ENCODE results near the gene LRRC75A. TPM values are rescaled to one million over a fixed set of nuclear protein-coding genes. Genes with fewer than 3 reads are reported as not detected.
A peak's percentile ranks its signal among the peaks of the same experiment; 100 is the strongest.

The LRRC75A gene
- total and polyA plus RNA-seq, 2 of the 13 experiments (the other 11 are each of a cell fraction or from before 2014, with no cell fraction given): 0.03 TPM; not detected in 1

DNA sequence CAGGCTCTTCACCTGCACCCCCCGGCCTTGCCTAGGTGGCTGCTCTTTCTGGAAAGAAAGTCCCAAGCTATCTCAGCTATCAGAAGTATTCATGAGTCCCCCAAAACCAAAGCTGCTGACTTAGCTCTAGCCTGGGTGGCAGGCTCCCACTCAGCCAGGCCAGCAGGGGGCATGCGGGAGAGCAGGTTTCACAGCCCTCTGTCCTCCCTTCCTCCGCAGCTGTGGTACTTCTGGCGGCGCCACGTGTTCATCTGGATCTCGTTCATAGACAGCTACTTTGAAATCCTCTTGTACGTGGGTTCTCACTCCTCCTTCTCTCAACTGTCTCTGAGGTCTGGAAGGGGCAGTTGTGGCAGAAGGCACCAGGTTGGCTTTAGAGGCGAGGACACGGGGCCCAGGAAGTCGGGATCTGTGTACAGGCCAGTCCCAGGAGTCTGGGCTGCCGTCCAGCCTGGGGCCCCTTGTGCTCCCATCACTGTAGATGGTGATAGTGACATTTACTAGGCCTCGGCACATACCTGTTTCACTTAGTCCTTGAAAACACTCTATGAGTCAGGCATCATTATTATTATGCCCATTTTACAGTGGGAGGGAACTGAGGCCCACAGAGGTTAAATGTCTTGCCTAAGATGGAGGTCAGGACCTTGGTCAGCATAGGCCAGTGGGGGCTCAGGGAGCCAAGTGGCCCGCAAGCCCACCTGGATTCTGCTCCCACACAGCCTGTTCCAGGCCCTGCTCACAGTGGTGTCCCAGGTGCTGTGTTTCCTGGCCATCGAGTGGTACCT lies 63.7 kb downstream of the LRRC75A start (continued):
- TF ChIP-seq, protein P1, sequence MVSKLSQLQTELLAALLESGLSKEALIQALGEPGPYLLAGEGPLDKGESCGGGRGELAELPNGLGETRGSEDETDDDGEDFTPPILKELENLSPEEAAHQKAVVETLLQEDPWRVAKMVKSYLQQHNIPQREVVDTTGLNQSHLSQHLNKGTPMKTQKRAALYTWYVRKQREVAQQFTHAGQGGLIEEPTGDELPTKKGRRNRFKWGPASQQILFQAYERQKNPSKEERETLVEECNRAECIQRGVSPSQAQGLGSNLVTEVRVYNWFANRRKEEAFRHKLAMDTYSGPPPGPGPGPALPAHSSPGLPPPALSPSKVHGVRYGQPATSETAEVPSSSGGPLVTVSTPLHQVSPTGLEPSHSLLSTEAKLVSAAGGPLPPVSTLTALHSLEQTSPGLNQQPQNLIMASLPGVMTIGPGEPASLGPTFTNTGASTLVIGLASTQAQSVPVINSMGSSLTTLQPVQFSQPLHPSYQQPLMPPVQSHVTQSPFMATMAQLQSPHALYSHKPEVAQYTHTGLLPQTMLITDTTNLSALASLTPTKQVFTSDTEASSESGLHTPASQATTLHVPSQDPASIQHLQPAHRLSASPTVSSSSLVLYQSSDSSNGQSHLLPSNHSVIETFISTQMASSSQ (IDR thresholded peaks at IDR 0.05; ENCODE audit: low read depth): no peak
- TF ChIP-seq, protein P1 (CRISPR knock-in tag; IDR thresholded peaks at IDR 0.05; ENCODE audit: borderline replicate concordance): 0 out of 2 replicates have a peak, but pooled peaks have one; percentile 43
- TF ChIP-seq, protein P2, sequence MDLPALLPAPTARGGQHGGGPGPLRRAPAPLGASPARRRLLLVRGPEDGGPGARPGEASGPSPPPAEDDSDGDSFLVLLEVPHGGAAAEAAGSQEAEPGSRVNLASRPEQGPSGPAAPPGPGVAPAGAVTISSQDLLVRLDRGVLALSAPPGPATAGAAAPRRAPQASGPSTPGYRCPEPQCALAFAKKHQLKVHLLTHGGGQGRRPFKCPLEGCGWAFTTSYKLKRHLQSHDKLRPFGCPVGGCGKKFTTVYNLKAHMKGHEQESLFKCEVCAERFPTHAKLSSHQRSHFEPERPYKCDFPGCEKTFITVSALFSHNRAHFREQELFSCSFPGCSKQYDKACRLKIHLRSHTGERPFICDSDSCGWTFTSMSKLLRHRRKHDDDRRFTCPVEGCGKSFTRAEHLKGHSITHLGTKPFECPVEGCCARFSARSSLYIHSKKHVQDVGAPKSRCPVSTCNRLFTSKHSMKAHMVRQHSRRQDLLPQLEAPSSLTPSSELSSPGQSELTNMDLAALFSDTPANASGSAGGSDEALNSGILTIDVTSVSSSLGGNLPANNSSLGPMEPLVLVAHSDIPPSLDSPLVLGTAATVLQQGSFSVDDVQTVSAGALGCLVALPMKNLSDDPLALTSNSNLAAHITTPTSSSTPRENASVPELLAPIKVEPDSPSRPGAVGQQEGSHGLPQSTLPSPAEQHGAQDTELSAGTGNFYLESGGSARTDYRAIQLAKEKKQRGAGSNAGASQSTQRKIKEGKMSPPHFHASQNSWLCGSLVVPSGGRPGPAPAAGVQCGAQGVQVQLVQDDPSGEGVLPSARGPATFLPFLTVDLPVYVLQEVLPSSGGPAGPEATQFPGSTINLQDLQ (CRISPR knock-in tag; IDR thresholded peaks at IDR 0.05): peak; percentile 74; the same call in 1 of the 2 replicates
- TF ChIP-seq ZBTB38 (CRISPR knock-in tag; IDR thresholded peaks at IDR 0.05) (peak; percentile 91), SMAD9 (CRISPR knock-in tag; IDR thresholded peaks at IDR 0.05) (no peak), YEATS2 (CRISPR knock-in tag; IDR thresholded peaks at IDR 0.05; ENCODE audit: borderline replicate concordance) (peak; percentile 49; the same call in 1 of the 2 replicates), ARNTL (CRISPR knock-in tag; IDR thresholded peaks at IDR 0.05) (peak; percentile 55; the same call in 1 of the 2 replicates), NR2F2 (IDR thresholded peaks at IDR 0.05; ENCODE audit: borderline replicate concordance, low read depth) (no peak), TP53 (CRISPR knock-in tag; conservative IDR thresholded peaks at IDR 0.05) (no peak), SOX5 (CRISPR knock-in tag; IDR thresholded peaks at IDR 0.05; ENCODE audit: borderline replicate concordance) (no peak), DNMT3B (CRISPR knock-in tag; conservative IDR thresholded peaks at IDR 0.05) (no peak), FOXJ3 (CRISPR knock-in tag; IDR thresholded peaks at IDR 0.05; ENCODE audit: borderline replicate concordance) (no peak), TEAD2 (CRISPR knock-in tag; IDR thresholded peaks at IDR 0.05) (no peak), TSC22D2 (CRISPR knock-in tag; IDR thresholded peaks at IDR 0.05; ENCODE audit: borderline replicate concordance) (0 out of 2 replicates have a peak, but pooled peaks have one; percentile 65), HNRNPUL1 (IDR thresholded peaks at IDR 0.05; ENCODE audit: low read depth, low read length) (no peak)
- TF ChIP-seq, protein P3, sequence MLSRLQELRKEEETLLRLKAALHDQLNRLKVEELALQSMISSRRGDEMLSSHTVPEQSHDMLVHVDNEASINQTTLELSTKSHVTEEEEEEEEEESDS (CRISPR knock-in tag; IDR thresholded peaks at IDR 0.05; ENCODE audit: borderline replicate concordance): no peak
- TF ChIP-seq, protein P4, sequence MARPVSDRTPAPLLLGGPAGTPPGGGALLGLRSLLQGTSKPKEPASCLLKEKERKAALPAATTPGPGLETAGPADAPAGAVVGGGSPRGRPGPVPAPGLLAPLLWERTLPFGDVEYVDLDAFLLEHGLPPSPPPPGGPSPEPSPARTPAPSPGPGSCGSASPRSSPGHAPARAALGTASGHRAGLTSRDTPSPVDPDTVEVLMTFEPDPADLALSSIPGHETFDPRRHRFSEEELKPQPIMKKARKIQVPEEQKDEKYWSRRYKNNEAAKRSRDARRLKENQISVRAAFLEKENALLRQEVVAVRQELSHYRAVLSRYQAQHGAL (CRISPR knock-in tag; IDR thresholded peaks at IDR 0.05; ENCODE audit: not compliant biosample characterization): no peak
- TF ChIP-seq, protein P5, sequence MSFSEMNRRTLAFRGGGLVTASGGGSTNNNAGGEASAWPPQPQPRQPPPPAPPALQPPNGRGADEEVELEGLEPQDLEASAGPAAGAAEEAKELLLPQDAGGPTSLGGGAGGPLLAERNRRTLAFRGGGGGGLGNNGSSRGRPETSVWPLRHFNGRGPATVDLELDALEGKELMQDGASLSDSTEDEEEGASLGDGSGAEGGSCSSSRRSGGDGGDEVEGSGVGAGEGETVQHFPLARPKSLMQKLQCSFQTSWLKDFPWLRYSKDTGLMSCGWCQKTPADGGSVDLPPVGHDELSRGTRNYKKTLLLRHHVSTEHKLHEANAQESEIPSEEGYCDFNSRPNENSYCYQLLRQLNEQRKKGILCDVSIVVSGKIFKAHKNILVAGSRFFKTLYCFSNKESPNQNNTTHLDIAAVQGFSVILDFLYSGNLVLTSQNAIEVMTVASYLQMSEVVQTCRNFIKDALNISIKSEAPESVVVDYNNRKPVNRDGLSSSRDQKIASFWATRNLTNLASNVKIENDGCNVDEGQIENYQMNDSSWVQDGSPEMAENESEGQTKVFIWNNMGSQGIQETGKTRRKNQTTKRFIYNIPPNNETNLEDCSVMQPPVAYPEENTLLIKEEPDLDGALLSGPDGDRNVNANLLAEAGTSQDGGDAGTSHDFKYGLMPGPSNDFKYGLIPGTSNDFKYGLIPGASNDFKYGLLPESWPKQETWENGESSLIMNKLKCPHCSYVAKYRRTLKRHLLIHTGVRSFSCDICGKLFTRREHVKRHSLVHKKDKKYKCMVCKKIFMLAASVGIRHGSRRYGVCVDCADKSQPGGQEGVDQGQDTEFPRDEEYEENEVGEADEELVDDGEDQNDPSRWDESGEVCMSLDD (CRISPR knock-in tag; IDR thresholded peaks at IDR 0.05; ENCODE audit: borderline replicate concordance): 0 out of 2 replicates have a peak, but pooled peaks have one; percentile 19
